ENCODE results near the gene CALN1.

CALN1 gene

GRCh38 chr7:72326365-72326764 is 85.8 kb downstream of the CALN1 start:
- Histone ChIP-seq H3K4me1 (no peaks in the 10 kb centered on the region), H3K4me3 (ENCODE audit: low read depth, low read length) (no peak overlapping the region), H3K27me3 (no peaks in the 10 kb centered on the region), H3K9me3 (no peaks in the 10 kb centered on the region), H3K36me3 (no peaks in the 10 kb centered on the region)
- TF ChIP-seq CTCF (IDR thresholded peaks at IDR 0.05; ENCODE audit: low read depth, low read length) = no peak
- DNase-seq = no peak

GRCh38 chr7:72325561-72325960 is 86.6 kb downstream of the CALN1 start:
- no peak for TF ChIP-seq CTCF (IDR thresholded peaks at IDR 0.05; ENCODE audit: low read depth, low read length)
- Histone ChIP-seq H3K4me1 (no peaks in the 10 kb centered on the region), H3K36me3 (no peaks in the 10 kb centered on the region), H3K4me3 (ENCODE audit: low read depth, low read length) (no peak overlapping the region), H3K9me3 (no peaks in the 10 kb centered on the region), H3K27me3 (no peaks in the 10 kb centered on the region)
- DNase-seq = no peak

GRCh38 chr7:72321637-72322036 is 90.5 kb downstream of the CALN1 start:
- Histone ChIP-seq H3K27me3 (no peaks in the 10 kb centered on the region), H3K36me3 (no peaks in the 10 kb centered on the region), H3K4me3 (ENCODE audit: low read depth, low read length) (no peak overlapping the region), H3K4me1 (no peaks in the 10 kb centered on the region), H3K9me3 (no peaks in the 10 kb centered on the region)
- TF ChIP-seq CTCF (IDR thresholded peaks at IDR 0.05; ENCODE audit: low read depth, low read length) = no peak
- no peak for DNase-seq

GRCh38 chr7:72321081-72321480 is 91.1 kb downstream of the CALN1 start:
- H3K36me3 ChIP-seq = no peaks in the 10 kb centered on the region
- no peaks in the 10 kb centered on the region for H3K27me3 ChIP-seq
- no peak overlapping the region for H3K4me3 ChIP-seq (ENCODE audit: low read depth, low read length)
- DNase-seq = no peak
- H3K9me3 ChIP-seq = no peaks in the 10 kb centered on the region
- H3K4me1 ChIP-seq = no peaks in the 10 kb centered on the region
- TF ChIP-seq CTCF (IDR thresholded peaks at IDR 0.05; ENCODE audit: low read depth, low read length) = no peak

- Histone ChIP-seq H3K4me1 (no peaks in the 10 kb centered on the region), H3K4me3 (ENCODE audit: low read depth, low read length) (no peak overlapping the region), H3K27me3 (no peaks in the 10 kb centered on the region), H3K36me3 (no peaks in the 10 kb centered on the region), H3K9me3 (no peaks in the 10 kb centered on the region)
- no peak for DNase-seq
- TF ChIP-seq CTCF (IDR thresholded peaks at IDR 0.05; ENCODE audit: low read depth, low read length) = no peak
These were observed 94.8 kb downstream of the CALN1 start for GRCh38 chr7:72317341-72317740.

GRCh38 chr7:72316148-72316547 is 96.0 kb downstream of the CALN1 start:
- Histone ChIP-seq H3K27me3 (no peaks in the 10 kb centered on the region), H3K9me3 (no peaks in the 10 kb centered on the region), H3K4me1 (no peaks in the 10 kb centered on the region), H3K4me3 (ENCODE audit: low read depth, low read length) (no peak overlapping the region), H3K36me3 (no peaks in the 10 kb centered on the region)
- TF ChIP-seq CTCF (IDR thresholded peaks at IDR 0.05; ENCODE audit: low read depth, low read length) = no peak
- DNase-seq = no peak
